Colonic mucosa (tissue), 4 donors: ENCODE data around the gene ACAD8. TPM values are rescaled to one million over a fixed set of nuclear protein-coding genes. Genes with fewer than 3 reads are reported as not detected.

Experiments used
- DNase-seq: peaks from one replicate; pipeline ENCODE4 v3.0.0-alpha.2; 2020
- H3K27ac ChIP-seq: fragments of 200-600 bp; one replicate; pipeline ENCODE4 v1.8.0; 2021
- H3K27me3 ChIP-seq: fragments of 200-600 bp; one replicate; pipeline ENCODE4 v1.8.0; 2021
- H3K36me3 ChIP-seq: fragments of 200-600 bp; one replicate; pipeline ENCODE4 v1.8.0; 2021
- H3K4me1 ChIP-seq: fragments of 200-600 bp; one replicate; pipeline ENCODE4 v1.8.0; 2021; ENCODE audit warnings: mild to moderate bottlenecking
- H3K4me3 ChIP-seq: fragments of 200-600 bp; one replicate; pipeline ENCODE4 v1.8.0; 2021
- H3K9ac ChIP-seq, 2 donors: one replicate each; pipeline ENCODE4 v1.7.0; 2013; ENCODE audit warnings: control low read depth in 2 of 2, low read depth in 2 of 2, low read length in 2 of 2
- H3K9me3 ChIP-seq: fragments of 200-600 bp; one replicate; pipeline ENCODE4 v1.8.0; 2021
- CTCF ChIP-seq: fragments of 200-600 bp; IDR thresholded peaks from one replicate; pipeline ENCODE4 v1.8.0; 2022; ENCODE audit warnings: antibody characterized with exemption, mild to moderate bottlenecking
- intact Hi-C: fragments of 100-400 bp; cut with DNase I; formaldehyde crosslinking; loops from one replicate; pipeline ENCODE4 v1.14.1; 2022
- total RNA-seq, 2 donors: library from RNA; stranded (reverse); fragmentation: NEBNext Ultra II Directional in 1 of 2; extraction: Animal tissue kit (Norgen Biotek cat#: 25700) in 1 of 2; gene quantifications; one replicate each; pipeline ENCODE4 v1.2.1, GENCODE V29; 2021
- donor health status: healthy.
- donor health status: DM: no; HTN: no; CAD: no.
- donor health status: DM: no; HTN: no; CAD: no.

Gene ACAD8
- total RNA-seq, 2 donors from 2014 or later = 27.5 to 30.2 TPM

- intact Hi-C loops = no loop called here
- DNase-seq = no peak
These were observed 60.6 kb downstream of the ACAD8 start for GRCh38 chr11:134313821-134314607.

More at GRCh38 chr11:134313821-134314607, 60.6 kb downstream of the ACAD8 start:
- Histone ChIP-seq H3K4me3 (no peak overlapping the region), H3K4me1 (no peaks in the 10 kb centered on the region), H3K9me3 (no peaks in the 10 kb centered on the region), H3K27me3 (no peaks in the 10 kb centered on the region), H3K27ac (no peak overlapping the region), H3K9ac (no peak overlapping the region), H3K36me3 (no peaks in the 10 kb centered on the region)
- no peak for TF ChIP-seq CTCF

Other genes starting within 250 kb of the ACAD8 start
- gene JAM3, start 184.5 kb upstream of the ACAD8 start, total RNA-seq = 10 to 100 TPM in 1 of 2 donors, 1 to 10 TPM in 1; 3.5 to 14.5 TPM
- gene NCAPD3, start 29.6 kb upstream of the ACAD8 start, total RNA-seq = 10 to 100 TPM; 12.9 to 45.0 TPM
- 10 to 100 TPM; 41.4 to 47.4 TPM for gene VPS26B, start 28.9 kb upstream of the ACAD8 start, total RNA-seq
- 10 to 100 TPM; 36.5 to 38.2 TPM for gene THYN1, start 216 bp upstream of the ACAD8 start, total RNA-seq
- gene GLB1L3, start 22.8 kb downstream of the ACAD8 start, total RNA-seq = under 1 TPM in 1 of 2 donors, not detected in 1; 0.15 TPM
- 10 to 100 TPM; 27.2 to 31.3 TPM for gene GLB1L2, start 78.4 kb downstream of the ACAD8 start, total RNA-seq
- gene B3GAT1, start 158.7 kb downstream of the ACAD8 start, total RNA-seq = under 1 TPM in 1 of 2 donors, not detected in 1; 0.13 TPM